Suppressor macrophage (primary cell): ENCODE measurements around the gene FALEC.
A peak's percentile ranks its signal among the peaks of the same experiment; 100 is the strongest.

Source experiments
- DNase-seq, 4 experiments: peaks; one replicate each; pipeline ENCODE4 v3.0.0-alpha.2; 2020 to 2022

Gene FALEC

GRCh38 chr1:150545486-150546032 lies 30.0 kb downstream of the FALEC start:
- peak in 2 of 4 experiments; percentile 30 to 34 for DNase-seq

- no peak for DNase-seq
These were observed 30.9 kb downstream of the FALEC start for GRCh38 chr1:150546294-150546937.

- no peak for DNase-seq
These were observed 32.7 kb downstream of the FALEC start for GRCh38 chr1:150548324-150548631.

DNA sequence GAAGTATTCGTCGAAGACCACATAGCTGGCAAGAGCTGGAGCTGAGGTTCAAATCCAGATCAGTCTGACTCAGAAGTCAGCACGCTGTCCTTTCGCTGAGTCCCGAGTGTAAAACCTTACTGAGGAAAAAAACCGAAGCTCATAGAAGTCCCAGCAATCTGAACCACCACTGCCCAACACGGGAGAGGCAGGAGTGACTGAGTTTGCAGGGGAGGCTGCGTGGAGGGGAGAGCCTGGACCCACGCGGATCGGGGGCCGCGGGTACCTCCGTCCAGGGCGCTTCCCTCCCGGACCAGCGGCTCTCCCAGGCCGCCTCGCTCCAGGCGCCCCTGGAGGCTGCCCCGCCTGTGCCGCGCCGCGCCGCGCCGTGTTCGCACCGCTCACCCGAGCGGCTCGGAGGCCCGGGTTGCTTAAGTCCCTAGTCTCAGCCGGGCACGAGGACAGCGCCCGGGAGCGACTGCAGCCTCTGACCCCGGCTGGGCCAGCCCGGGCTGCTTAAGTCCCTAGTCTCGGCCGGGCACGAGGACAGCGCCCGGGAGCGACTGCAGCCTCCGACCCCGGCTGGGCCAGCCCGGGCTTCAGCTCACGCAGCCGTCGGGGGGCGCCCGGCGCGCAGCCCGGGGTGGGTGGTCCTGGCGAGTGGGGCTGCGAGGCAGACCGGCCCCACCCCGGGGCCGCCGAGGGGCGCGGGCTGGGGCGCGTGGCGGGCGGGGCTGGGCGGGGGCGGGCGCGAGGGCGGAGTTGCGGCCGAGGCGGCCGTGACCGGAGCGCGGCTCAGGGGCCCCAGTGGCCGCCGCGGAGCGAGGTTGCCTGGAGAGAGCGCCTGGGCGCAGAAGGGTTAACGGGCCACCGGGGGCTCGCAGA lies 33.3 kb downstream of the FALEC start, which contains the start of gene ADAMTSL4:
TSS of gene ADAMTSL4 (plus strand) at position 777 of the 864 bp plus-strand sequence. CDS start 2,881 bp downstream, outside the sequence.
- DNase-seq, result peak; percentile 76 to 91 (median 84)

DNA sequence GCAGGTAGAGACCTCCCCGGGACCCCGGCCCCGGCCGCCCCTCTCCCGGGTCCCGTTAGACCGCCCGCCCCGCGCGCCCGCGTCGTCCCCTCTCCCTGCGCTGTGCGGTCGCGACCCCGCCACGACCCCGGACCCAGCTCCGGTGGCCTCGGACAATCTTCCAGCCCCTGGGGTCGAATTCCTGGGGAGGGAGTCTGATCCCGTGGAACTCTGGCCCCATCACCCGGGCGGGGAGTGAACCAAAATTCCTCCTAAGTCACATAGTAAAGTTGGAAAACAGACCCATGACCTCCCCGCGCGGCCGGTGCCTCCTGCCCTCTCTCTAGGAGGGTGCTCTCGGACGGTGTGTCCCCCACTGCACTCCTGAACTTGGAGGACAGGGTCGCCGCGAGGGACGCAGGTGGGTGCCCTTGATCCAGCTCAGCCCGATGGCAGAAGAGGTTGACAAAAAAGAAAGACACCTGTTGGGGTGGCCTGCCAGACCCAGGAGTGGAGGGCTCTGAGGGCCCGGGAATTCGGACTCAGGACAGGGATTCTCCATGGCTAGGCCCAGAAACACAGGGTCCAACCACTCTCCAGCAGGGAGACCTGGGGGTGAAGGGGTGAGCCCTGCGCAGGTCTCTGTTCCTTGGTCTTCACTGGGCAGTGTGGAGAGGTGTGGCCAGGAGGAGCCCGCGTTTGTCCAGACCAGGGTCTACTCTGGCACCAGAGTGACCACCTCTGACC lies 34.1 kb downstream of the FALEC start:
- no peak for DNase-seq

GRCh38 chr1:150550222-150551050 lies 34.9 kb downstream of the FALEC start:
- DNase-seq, result no peak

DNA sequence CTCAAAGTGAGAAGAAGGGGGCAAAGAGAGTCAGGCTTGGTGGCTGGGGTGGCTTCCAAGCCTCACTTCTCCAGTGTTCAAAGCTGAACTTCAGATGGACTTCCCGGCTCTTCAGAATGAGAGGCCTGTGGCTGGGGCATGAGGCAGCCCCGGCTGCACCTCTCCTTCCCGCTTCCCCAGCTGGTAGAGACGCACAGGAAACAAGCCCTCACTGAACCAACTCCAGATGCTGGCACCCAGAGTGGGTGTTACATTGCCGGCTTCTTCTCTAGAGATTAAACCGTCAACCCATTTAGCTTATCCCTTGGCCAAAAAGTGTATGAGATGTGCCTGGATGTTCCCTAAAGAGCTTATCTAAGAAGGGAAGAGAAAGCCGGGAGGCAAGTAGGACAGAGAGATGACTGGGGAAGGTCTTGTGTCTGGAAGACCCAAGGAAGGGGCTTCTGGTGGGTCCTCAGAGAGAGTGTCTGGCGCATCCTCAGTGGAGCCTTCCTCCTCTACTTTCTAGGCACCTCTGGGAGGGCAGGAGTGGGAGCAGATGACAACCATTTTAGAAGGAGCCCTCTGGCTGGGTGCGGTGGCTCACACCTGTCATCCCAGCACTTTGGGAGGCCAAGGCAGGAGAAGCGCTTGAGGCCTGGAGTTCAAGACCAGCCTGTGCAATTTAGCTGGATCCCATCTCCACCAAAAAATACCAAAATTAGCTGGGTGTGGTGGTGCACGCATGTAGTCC lies 35.7 kb downstream of the FALEC start:
- DNase-seq, result peak; percentile 60 to 76 (median 68)

- DNase-seq, result no peak
These were observed 36.2 kb downstream of the FALEC start for GRCh38 chr1:150551784-150552127.

DNA sequence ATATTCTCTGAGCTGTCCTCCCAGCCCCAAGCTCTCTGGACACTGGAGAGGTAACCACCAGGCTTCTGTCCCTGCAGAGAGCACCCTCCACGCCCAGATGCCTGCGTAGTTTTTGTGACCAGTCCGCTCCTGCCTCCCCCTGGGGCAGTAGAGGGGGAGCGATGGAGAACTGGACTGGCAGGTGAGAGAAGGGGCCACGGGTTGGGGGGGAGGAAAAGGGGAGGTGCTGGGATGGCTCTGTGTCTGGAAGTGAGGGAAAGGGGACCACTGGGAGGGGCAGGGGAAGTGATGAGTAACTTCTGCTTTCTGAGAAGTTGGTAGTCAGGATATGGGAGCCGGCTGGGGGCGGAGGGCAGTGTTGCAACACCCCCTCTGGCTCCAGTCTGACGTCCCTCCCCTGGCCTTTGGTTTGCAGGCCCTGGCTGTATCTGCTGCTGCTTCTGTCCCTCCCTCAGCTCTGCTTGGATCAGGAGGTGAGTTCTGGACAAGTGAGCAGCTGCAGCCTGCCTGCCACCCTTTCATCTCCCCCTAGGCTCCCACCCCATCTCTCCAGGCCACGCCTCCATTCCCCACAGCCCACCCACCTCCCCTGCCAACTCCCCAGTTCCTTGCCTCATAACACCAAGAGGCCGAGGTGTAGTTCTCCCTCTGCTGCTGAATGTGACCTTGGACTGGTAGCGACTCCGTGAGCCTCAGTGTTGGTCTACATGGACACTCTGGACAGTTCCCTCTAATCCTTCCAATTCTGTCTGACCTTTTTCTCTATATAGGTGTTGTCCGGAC lies 36.8 kb downstream of the FALEC start:
- peak; percentile 92 to 96 (median 96) for DNase-seq

GRCh38 chr1:150552911-150553289 lies 37.3 kb downstream of the FALEC start:
- no peak for DNase-seq

DNA sequence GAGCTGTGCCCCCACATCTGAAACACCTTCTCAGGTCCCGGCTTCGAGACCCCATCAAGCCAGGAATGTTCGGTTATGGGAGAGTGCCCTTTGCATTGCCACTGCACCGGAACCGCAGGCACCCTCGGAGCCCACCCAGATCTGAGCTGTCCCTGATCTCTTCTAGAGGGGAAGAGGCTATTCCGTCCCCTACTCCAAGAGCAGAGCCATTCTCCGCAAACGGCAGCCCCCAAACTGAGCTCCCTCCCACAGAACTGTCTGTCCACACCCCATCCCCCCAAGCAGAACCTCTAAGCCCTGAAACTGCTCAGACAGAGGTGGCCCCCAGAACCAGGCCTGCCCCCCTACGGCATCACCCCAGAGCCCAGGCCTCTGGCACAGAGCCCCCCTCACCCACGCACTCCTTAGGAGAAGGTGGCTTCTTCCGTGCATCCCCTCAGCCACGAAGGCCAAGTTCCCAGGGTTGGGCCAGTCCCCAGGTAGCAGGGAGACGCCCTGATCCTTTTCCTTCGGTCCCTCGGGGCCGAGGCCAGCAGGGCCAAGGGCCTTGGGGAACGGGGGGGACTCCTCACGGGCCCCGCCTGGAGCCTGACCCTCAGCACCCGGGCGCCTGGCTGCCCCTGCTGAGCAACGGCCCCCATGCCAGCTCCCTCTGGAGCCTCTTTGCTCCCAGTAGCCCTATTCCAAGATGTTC lies 38.0 kb downstream of the FALEC start:
- no peak for DNase-seq

DNA sequence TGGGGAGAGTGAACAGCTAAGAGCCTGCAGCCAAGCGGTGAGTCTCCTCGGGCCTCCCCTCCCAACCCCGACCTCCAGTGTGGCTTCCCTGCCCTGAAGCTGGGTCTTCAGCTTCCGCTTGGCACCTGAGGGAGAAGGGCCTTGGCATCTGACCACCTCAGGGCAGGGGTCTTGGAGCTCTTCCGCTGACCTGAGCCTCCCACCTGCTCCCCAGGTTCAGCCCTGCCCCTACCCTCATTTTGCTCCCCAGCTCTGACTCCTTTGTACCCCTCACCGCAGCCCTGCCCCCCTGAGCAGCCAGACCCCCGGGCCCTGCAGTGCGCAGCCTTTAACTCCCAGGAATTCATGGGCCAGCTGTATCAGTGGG lies 38.5 kb downstream of the FALEC start:
- DNase-seq, result no peak

DNA sequence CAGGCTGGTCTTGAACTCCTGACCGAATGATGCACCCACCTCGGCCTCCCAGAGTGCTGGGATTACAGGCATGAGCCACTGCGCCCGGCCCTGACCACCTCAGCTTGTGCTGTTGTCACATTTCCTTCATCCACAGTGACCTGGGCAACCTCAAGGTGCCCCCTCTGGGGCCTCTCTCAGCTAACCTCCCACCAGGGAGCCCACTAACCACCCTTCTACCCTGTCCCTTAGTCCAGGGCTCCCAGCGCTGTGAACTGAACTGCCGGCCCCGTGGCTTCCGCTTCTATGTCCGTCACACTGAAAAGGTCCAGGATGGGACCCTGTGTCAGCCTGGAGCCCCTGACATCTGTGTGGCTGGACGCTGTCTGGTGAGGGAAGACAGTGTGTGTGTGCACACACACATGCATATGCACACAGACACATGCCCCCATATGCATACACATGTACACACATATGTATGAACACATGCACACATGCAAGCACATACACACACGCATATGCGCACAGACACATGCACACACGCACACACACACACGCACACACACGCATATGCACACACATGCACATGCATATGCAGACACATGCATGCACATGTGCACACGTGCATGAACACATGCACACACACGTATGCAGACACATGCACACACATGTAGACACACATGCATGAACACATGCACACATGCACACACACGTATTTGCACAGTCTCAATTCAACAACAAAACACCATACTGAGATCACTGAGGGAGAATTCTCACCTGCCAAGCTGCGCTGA lies 39.8 kb downstream of the FALEC start:
- no peak for DNase-seq

GRCh38 chr1:150555971-150556865 lies 40.7 kb downstream of the FALEC start:
- DNase-seq, result no peak

DNA sequence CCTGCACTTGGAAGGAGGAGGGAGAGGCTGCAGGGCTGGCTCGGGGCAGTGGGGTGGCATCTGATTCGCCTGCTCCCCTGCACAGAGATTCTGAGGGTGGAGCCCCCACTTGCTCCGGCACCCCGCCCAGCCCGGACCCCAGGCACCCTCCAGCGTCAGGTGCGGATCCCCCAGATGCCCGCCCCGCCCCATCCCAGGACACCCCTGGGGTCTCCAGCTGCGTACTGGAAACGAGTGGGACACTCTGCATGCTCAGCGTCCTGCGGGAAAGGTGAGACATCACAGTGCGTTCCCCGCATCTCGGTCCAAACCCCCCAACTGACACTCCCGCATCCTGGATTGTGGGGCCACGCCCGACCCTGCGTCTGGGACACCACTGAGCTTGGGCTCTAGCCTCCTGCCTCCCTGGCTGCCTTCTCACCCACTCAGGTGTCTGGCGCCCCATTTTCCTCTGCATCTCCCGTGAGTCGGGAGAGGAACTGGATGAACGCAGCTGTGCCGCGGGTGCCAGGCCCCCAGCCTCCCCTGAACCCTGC lies 41.6 kb downstream of the FALEC start:
- DNase-seq, result no peak

DNA sequence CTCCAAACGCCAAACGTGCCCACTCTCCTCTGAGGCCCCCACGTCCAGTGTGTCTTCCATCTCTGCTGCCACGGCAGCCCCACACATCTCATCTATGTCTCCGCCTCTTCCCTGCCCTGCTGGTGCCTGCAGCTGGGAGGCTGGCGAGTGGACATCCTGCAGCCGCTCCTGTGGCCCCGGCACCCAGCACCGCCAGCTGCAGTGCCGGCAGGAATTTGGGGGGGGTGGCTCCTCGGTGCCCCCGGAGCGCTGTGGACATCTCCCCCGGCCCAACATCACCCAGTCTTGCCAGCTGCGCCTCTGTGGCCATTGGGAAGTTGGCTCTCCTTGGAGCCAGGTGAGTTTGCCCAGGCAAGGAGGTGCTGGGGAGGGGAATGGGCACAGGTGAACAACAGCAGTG lies 42.3 kb downstream of the FALEC start:
- no peak for DNase-seq

DNA sequence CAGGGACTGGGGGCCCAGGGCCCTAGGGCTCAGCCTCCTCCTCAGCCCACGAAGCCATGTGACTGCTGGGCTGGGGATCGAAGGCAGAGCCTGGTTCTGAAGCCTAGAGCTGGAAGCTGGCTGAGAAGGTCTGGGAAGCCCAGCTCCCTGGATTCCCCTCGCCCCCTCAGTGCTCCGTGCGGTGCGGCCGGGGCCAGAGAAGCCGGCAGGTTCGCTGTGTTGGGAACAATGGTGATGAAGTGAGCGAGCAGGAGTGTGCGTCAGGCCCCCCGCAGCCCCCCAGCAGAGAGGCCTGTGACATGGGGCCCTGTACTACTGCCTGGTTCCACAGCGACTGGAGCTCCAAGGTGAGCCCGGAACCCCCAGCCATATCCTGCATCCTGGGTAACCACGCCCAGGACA lies 42.8 kb downstream of the FALEC start:
- no peak for DNase-seq
